Endodermal cell (in vitro differentiated cells): ENCODE results near the gene TPRKB. TPM values are rescaled to one million over a fixed set of nuclear protein-coding genes. Genes with fewer than 3 reads are reported as not detected.
A peak's percentile ranks its signal among the peaks of the same experiment; 100 is the strongest.
"Not testable (repeated sequence)": the region's sequence is repeated elsewhere in the genome, so short reads cannot be mapped to it uniquely, and the experiment has no call there.

ENCODE experiments used
- DNase-seq: peaks from one replicate; pipeline ENCODE4 v3.0.0-alpha.2; 2017
- H3K27ac ChIP-seq: 2 replicates; pipeline ENCODE4 v1.5.1; 2013; ENCODE audit warnings: mild to moderate bottlenecking, low read depth, low read length, moderate library complexity
- H3K27me3 ChIP-seq: 2 replicates; pipeline ENCODE4 v1.6.1; 2013; ENCODE audit warnings: mild to moderate bottlenecking, low read length, moderate library complexity; ENCODE audit not compliant: insufficient read depth, control insufficient read depth, poor library complexity, severe bottlenecking
- H3K36me3 ChIP-seq: 2 replicates; pipeline ENCODE4 v1.7.0; 2013; ENCODE audit warnings: mild to moderate bottlenecking, low read length, moderate library complexity; ENCODE audit not compliant: control insufficient read depth, insufficient read depth
- H3K4me1 ChIP-seq: one replicate; pipeline ENCODE4 v1.7.0; 2013; ENCODE audit warnings: low read length; ENCODE audit not compliant: control insufficient read depth, insufficient read depth
- H3K4me3 ChIP-seq: 2 replicates; pipeline ENCODE4 v1.5.1; 2013; ENCODE audit warnings: mild to moderate bottlenecking, low read length, moderate library complexity
- H3K9ac ChIP-seq: 2 replicates; pipeline ENCODE4 v1.6.1; 2013; ENCODE audit warnings: mild to moderate bottlenecking, low read length, moderate library complexity; ENCODE audit not compliant: poor library complexity, severe bottlenecking; ENCODE audit errors: extremely low read depth
- H3K9me3 ChIP-seq: 2 replicates; pipeline ENCODE4 v1.6.1; 2013; ENCODE audit warnings: mild to moderate bottlenecking, low read length, moderate library complexity; ENCODE audit not compliant: control insufficient read depth
- H3K27ac Mint-ChIP-seq: 2 replicates; pipeline ENCODE4 v1.8.0; 2020; ENCODE audit warnings: mixed read lengths
- H3K27me3 Mint-ChIP-seq: 2 replicates; pipeline ENCODE4 v1.8.0; 2021; ENCODE audit warnings: mild to moderate bottlenecking, mixed read lengths; ENCODE audit not compliant: insufficient read depth
- H3K36me3 Mint-ChIP-seq: 2 replicates; pipeline ENCODE4 v1.8.0; 2020; ENCODE audit warnings: low read depth, mixed read lengths
- H3K4me1 Mint-ChIP-seq: 2 replicates; pipeline ENCODE4 v1.8.0; 2020; ENCODE audit warnings: mixed read lengths
- H3K4me3 Mint-ChIP-seq: 2 replicates; pipeline ENCODE4 v1.8.0; 2020; ENCODE audit warnings: mild to moderate bottlenecking, moderate library complexity, mixed read lengths
- H3K9me3 Mint-ChIP-seq: 2 replicates; pipeline ENCODE4 v1.8.0; 2020; ENCODE audit warnings: mild to moderate bottlenecking, mixed read lengths
- CTCF ChIP-seq: fragments of 200-600 bp; sonication (generic); conservative IDR thresholded peaks from 2 replicates; pipeline ENCODE4 v1.5.0; 2021; ENCODE audit warnings: antibody characterized with exemption, mild to moderate bottlenecking
- WGBS, 2 experiments: methylation state at CpG; one replicate each; pipeline versions ENCODE4 v1.1.5 to v1.1.7; 2013; ENCODE audit warnings: missing lambda C conversion rate in 2 of 2, mixed read lengths in 1 of 2; ENCODE audit not compliant: insufficient coverage in 1 of 2, insufficient read length in 1 of 2; 5-methylcytosine and 5-hydroxymethylcytosine counted together
- long read RNA-seq, 4 experiments: library from polyadenylated mRNA in 2 of 4; library from RNA in 1 of 4; library from capped mRNA in 1 of 4; stranded (forward) in 3 of 4; unstranded in 1 of 4; transcript quantifications; one replicate each; pipeline ENCODE4 v2.0.0, GENCODE V29; 2020 to 2021; ENCODE audit warnings: inconsistent platforms in 1 of 4
- polyA plus RNA-seq, 2 experiments: library from polyadenylated mRNA; stranded (reverse); fragments of 50-300 nt; gene quantifications; one replicate each; pipeline ENCODE4 v1.2.3, GENCODE V29; 2013
- total RNA-seq, 2 donors: library from RNA; stranded (reverse); fragmentation: NEBNext Ultra II Directional in 1 of 2; extraction: Animal tissue kit (Norgen Biotek cat#: 25700) in 1 of 2; gene quantifications; 2 replicates in 1 of 2; 3 replicates in 1 of 2; pipeline ENCODE4 v1.2.1, GENCODE V29; 2021

TPRKB gene
- total RNA-seq: 10 to 100 TPM; 37.9 to 42.7 TPM
- polyA plus RNA-seq (2013, experiment 1 of 2): 71.7 TPM
- polyA plus RNA-seq (2013, experiment 2 of 2): 71.6 TPM
- long read RNA-seq, experiment 1, partial matches to known transcripts: 16 of 25 reads
- long read RNA-seq, experiment 1, other reads (novel, unspliced or antisense): 4 of 25 reads
- long read RNA-seq, experiment 2, transcript TPRKB-202 (6 exons, 819 nt): minor isoform, 7 of 48 reads
- long read RNA-seq, experiment 2, transcript TPRKB-201 (5 exons, 748 nt): major isoform, 17 of 48 reads
- long read RNA-seq, experiment 2, partial matches to known transcripts: 8 of 48 reads
- long read RNA-seq, experiment 2, other reads (novel, unspliced or antisense): 14 of 48 reads
- long read RNA-seq, experiment 3, transcript TPRKB-202 (6 exons, 819 nt): major isoform, 7 of 27 reads
- long read RNA-seq, experiment 3, partial matches to known transcripts: 6 of 27 reads
- long read RNA-seq, experiment 3, other reads (novel, unspliced or antisense): 5 of 27 reads
- long read RNA-seq, experiment 4, partial matches to known transcripts: 2 of 12 reads
- long read RNA-seq, experiment 4, other reads (novel, unspliced or antisense): 5 of 12 reads

- peak within 1 kb of the TSS; percentile 91 for H3K4me3 Mint-ChIP-seq
- peaks cover 16% of the 10 kb centered on the region for H3K36me3 ChIP-seq
- H3K4me3 ChIP-seq: peak within 1 kb of the TSS; percentile 93
- peaks cover 5% of the 10 kb centered on the region for H3K4me1 Mint-ChIP-seq
- peak within 1 kb of the TSS; percentile 51 for H3K27ac ChIP-seq
- WGBS, 2 experiments: 5 to 12% methylated on average over 27 to 49 of the region's 49 CpGs
- peaks cover 44% of the 10 kb centered on the region for H3K36me3 Mint-ChIP-seq
- H3K9ac ChIP-seq: peak within 1 kb of the TSS; percentile 55
- peaks cover 47% of the 10 kb centered on the region for H3K27me3 Mint-ChIP-seq
- H3K4me1 ChIP-seq: no peaks in the 10 kb centered on the region
- peak; percentile 97 for DNase-seq
- peaks cover 20% of the 10 kb centered on the region for H3K27me3 ChIP-seq
- peak within 1 kb of the TSS; percentile 86 for H3K27ac Mint-ChIP-seq
- H3K9me3 Mint-ChIP-seq: peaks cover 10% of the 10 kb centered on the region
- no peak for TF ChIP-seq CTCF
- peaks cover 9% of the 10 kb centered on the region for H3K9me3 ChIP-seq
Measured at GRCh38 chr2:73736855-73737779, at the start of gene TPRKB. Gene TPRKB (minus strand): TSS chr2:73737345. CDS start chr2:73734569, 2,776 bp downstream.

GRCh38 chr2:73783883-73784282, 46.7 kb upstream of the TPRKB start, which contains the start of gene C2orf78:
Gene C2orf78 (plus strand): TSS chr2:73784183. CDS start chr2:73784310, 127 bp downstream.
- not testable (repeated sequence) for H3K27me3 ChIP-seq, H3K9me3 ChIP-seq, H3K4me3 ChIP-seq, H3K4me1 Mint-ChIP-seq, H3K36me3 ChIP-seq, H3K9me3 Mint-ChIP-seq, H3K4me3 Mint-ChIP-seq, H3K27me3 Mint-ChIP-seq, H3K4me1 ChIP-seq, H3K36me3 Mint-ChIP-seq, H3K27ac Mint-ChIP-seq, H3K9ac ChIP-seq, DNase-seq, H3K27ac ChIP-seq
- no CpG with 5 or more reads among the region's 3 CpGs for WGBS, 2 experiments

GRCh38 chr2:73783402-73783801, 46.3 kb upstream of the TPRKB start:
- H3K36me3 Mint-ChIP-seq, H3K9ac ChIP-seq, H3K4me3 Mint-ChIP-seq, H3K27ac Mint-ChIP-seq, H3K9me3 ChIP-seq, H3K9me3 Mint-ChIP-seq, H3K27ac ChIP-seq, H3K4me1 ChIP-seq, H3K27me3 ChIP-seq, H3K36me3 ChIP-seq, H3K4me3 ChIP-seq, H3K4me1 Mint-ChIP-seq, H3K27me3 Mint-ChIP-seq: not testable (repeated sequence)
- DNase-seq: peak; percentile 43
- 85 to 93% methylated on average over 8 to 15 of the region's 15 CpGs for WGBS, 2 experiments
